GM19397 (cell line): Measurements from ENCODE around the gene GAS1.

Experiments used
- ATAC-seq: cut with Tn5 transposase; IDR thresholded peaks from one replicate; pipeline ENCODE4 v1.9.1; 2021; ENCODE audit warnings: mild to moderate bottlenecking, moderate library complexity; ENCODE audit not compliant: unreplicated experiment

GAS1 gene

GRCh38 chr9:86965636-86966395 lies 18.5 kb upstream of the GAS1 start:
- no peak for ATAC-seq

DNA sequence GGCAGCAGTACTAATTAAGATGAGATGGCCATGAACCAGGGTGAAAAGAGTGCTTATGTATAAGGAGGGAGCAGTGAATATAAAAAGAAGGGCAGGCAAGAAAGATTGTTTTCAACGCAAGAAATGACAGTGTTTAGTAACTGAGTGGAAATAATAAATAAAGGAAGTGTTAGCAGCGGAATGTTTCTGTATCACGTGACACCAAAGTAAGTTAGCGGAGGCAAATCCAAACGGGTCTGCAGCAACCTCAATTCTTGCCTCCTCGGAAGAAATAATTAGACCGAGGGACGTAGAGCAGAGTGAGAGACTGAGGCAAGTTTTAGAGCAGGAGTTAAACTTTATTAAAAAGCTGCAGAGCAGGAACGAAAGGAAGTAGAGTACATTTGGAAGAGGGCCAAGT lies 15.4 kb upstream of the GAS1 start:
- no peak for ATAC-seq

GRCh38 chr9:86960938-86961337 lies 13.6 kb upstream of the GAS1 start:
- no peak for ATAC-seq

DNA sequence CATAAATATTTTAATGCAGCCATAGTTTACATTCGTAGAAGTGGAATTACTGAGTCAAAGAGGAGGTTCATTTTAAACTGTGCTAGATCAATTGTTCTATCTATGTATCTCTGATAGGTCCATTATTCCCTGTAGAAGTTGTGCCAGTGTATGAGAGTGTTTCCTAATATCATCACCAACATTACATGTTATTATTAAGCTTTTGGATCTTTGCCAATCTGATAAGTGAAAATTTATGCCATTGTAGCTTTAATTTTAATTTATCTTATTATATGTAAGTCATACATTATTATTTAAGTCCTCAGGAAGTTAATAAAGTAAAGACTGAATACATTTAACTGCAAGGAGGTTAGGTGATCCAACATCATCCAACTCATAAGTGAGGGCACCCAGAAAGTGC lies 10.9 kb upstream of the GAS1 start:
- ATAC-seq = no peak

- ATAC-seq = no peak
Measured at GRCh38 chr9:86955561-86955960, 8.3 kb upstream of the GAS1 start.

DNA sequence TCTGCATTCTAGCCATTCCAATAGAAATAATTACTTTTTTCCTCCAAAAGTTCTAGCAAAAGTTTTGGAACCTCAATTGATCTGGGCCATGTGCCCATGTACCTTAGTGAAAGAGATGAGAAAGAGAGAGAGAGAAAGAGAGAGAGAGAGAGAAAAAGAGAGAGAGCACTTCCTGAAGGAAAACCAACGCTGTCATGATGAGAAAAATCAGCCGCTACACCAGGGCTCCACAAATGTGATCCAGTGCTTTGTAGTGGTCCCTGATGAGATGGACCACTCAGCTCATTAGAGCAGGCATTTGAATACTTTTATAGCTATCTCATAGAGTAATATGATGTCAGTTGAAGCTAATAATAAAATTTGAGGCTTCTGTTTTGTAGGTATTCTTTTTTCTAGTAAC lies 7.7 kb upstream of the GAS1 start:
- no peak for ATAC-seq

DNA sequence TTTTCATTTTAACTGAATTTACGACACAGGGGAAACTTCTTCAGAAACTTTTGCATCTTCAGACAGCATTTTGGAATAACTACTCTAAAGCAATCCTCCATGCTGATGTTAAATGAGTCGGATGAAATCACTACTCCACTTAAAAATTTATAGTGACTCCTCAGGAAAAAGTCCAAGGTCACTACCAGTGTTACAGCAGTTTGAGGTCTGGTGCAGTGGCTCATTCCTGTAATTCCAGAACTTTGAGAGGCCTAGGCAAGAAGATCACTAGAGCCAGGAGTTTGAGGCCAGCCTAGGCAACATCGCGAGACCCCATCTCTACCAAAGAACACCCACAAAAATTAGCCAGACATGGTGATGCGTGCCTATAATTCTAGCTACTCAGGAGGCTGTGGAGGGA lies 5.9 kb upstream of the GAS1 start:
- no peak for ATAC-seq

DNA sequence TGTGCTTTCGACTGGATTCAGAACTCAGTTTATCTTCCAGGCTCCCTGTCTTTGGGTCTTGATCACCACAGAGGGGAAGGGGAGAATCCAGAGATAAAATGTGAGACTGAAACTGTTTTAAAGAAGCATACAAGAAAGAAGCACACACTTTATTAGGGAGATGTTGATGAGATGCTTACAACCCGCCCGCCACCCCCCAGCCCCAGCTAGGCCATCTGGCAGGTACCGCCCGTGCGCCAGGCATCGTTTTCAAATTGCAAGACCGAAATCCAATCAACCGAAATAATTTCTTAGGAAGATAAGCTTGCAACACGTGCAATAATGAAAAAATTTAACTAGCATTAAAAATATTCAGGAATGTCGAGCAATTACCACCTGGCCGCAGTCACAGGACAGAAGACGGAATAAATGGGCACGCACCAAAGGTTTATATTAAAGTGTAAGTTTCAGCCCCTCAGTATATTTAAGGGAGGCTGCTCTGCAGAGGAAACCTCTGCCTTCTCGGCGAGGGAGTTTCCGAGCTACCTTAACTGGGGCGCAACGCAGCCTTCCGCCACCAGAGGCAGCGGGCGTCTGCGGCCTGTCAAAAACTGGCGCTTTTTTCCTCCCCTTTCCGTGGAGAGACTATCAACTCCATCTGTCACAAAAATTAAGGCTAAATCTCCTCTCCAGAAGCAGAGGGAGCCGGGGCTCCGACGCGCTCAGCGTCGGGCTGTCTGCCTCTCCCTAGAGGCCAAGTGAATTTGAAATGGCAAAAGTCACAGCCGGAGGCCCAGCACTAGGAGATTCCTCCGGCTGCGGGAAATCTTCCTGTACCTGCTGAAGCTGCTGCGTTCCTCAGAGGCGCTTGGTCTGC lies 996 bp upstream of the GAS1 start:
- ATAC-seq = peak; percentile 59

- ATAC-seq = peak; percentile 55
Measured at GRCh38 chr9:86946201-86947145, 833 bp downstream of the GAS1 start.

- ATAC-seq = no peak
Measured at GRCh38 chr9:86945728-86946200, 1.5 kb downstream of the GAS1 start.

- ATAC-seq = no peak
Measured at GRCh38 chr9:86944796-86945727, 2.2 kb downstream of the GAS1 start.

GRCh38 chr9:86943201-86944113 lies 3.8 kb downstream of the GAS1 start:
- no peak for ATAC-seq

- ATAC-seq = no peak
Measured at GRCh38 chr9:86942281-86943200, 4.8 kb downstream of the GAS1 start.

GRCh38 chr9:86941197-86941596 lies 6.1 kb downstream of the GAS1 start:
- no peak for ATAC-seq

- ATAC-seq = no peak
Measured at GRCh38 chr9:86940774-86941173, 6.5 kb downstream of the GAS1 start.

DNA sequence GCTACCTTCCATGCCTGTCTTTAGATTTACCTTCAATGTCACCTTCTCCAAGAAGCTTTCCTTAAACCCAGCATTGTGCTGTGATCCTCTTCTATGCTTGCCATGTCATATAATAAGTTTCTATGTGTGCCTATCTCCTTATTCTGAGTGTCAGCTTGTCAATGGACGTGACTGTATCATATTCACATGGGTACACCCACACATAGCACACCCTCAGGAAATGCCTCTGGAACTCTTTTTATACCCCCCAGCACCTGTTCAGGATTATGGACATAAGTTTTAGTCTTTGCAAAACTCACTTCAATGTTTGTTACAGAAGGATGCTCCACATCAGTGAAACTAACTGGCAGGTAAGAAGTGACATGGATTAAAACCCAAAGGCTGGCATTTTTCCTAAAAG lies 7.4 kb downstream of the GAS1 start:
- no peak for ATAC-seq

GRCh38 chr9:86939321-86939720 lies 8.0 kb downstream of the GAS1 start:
- no peak for ATAC-seq

GRCh38 chr9:86938780-86939179 lies 8.5 kb downstream of the GAS1 start:
- ATAC-seq = no peak
